HEK293 (cell line): ENCODE data around the gene ZDHHC9.

Experiments used
- CTCF ChIA-PET: fragments of 350-600 bp; formaldehyde crosslinking; extraction: SDS; loops from one replicate; lab custom pipeline; 2021; ENCODE audit warnings: antibody characterized with exemption; lab: Yijun Ruan, JAX
- POLR2A ChIA-PET: fragments of 300-600 bp; formaldehyde crosslinking; extraction: SDS; loops from one replicate; lab custom pipeline; 2020; ENCODE audit warnings: antibody characterized with exemption, inconsistent platforms; lab: Yijun Ruan, JAX
- H3K27ac ChIP-seq: fragments of 200-500 bp; sonication (Bioruptor generic); 2 replicates; pipeline ENCODE4 v1.5.1; 2014; ENCODE audit warnings: low read depth, low read length, control low read depth, inconsistent platforms; ENCODE audit errors: extremely low read depth
- H3K36me3 ChIP-seq, 2 experiments: fragments of 200-500 bp in 1 of 2; sonication (Bioruptor generic) in 1 of 2; 1 replicate in 1 of 2; 2 replicates in 1 of 2; pipeline ENCODE4 v1.5.1; 2014 to 2017; ENCODE audit warnings: inconsistent platforms in 2 of 2, low read length in 2 of 2; ENCODE audit not compliant: control insufficient read depth in 2 of 2, insufficient read depth in 1 of 2
- H3K4me1 ChIP-seq: fragments of 200-500 bp; sonication (Bioruptor generic); 2 replicates; pipeline ENCODE4 v1.5.1; 2014; ENCODE audit warnings: mild to moderate bottlenecking, low read length, inconsistent platforms; ENCODE audit not compliant: control insufficient read depth, insufficient read depth
- H3K4me3 ChIP-seq: 2 replicates; pipeline ENCODE4 v1.5.1; 2011; ENCODE audit warnings: low read depth, mild to moderate bottlenecking, control low read depth, low read length, moderate library complexity
- H3K9me3 ChIP-seq: fragments of 200-500 bp; sonication (Bioruptor generic); 2 replicates; pipeline ENCODE4 v1.5.1; 2014; ENCODE audit warnings: low read depth, low read length, inconsistent platforms; ENCODE audit not compliant: control insufficient read depth, insufficient read depth
- IKZF3 ChIP-seq: fragments of 450-650 bp; IDR thresholded peaks from 2 replicates; pipeline ENCODE4 v1.5.0; 2018; ENCODE audit warnings: missing biosample characterization, mild to moderate bottlenecking, missing genetic modification characterization, moderate library complexity
- TCF7L2 ChIP-seq: IDR thresholded peaks from 2 replicates; pipeline ENCODE4 v1.6.1; 2011; ENCODE audit warnings: low read depth, mild to moderate bottlenecking, inconsistent platforms, low read length, moderate library complexity, borderline replicate concordance
- TRIM28 ChIP-seq: IDR thresholded peaks from 2 replicates; pipeline ENCODE4 v1.6.1; 2011; ENCODE audit warnings: low read length, control low read depth, borderline replicate concordance
- ZBTB20 ChIP-seq: fragments of 450-650 bp; formaldehyde crosslinking; IDR thresholded peaks from 2 replicates; pipeline ENCODE4 v1.5.1; 2016; ENCODE audit warnings: missing biosample characterization, missing genetic modification characterization
- ZEB2 ChIP-seq: fragments of 450-650 bp; formaldehyde crosslinking; IDR thresholded peaks from 2 replicates; pipeline ENCODE4 v1.5.1; 2016; ENCODE audit warnings: missing biosample characterization, missing genetic modification characterization
- ZFP41 ChIP-seq: fragments of 450-650 bp; formaldehyde crosslinking; IDR thresholded peaks from 2 replicates; pipeline ENCODE4 v1.5.1; 2016; ENCODE audit warnings: missing biosample characterization, missing genetic modification characterization, borderline replicate concordance
- ZNF292 ChIP-seq: fragments of 450-650 bp; formaldehyde crosslinking; IDR thresholded peaks from 2 replicates; pipeline ENCODE4 v1.5.1; 2016; ENCODE audit warnings: low read depth, missing biosample characterization, missing genetic modification characterization, borderline replicate concordance
- ZNF311 ChIP-seq: fragments of 450-650 bp; formaldehyde crosslinking; IDR thresholded peaks from 2 replicates; pipeline ENCODE4 v1.5.1; 2017; ENCODE audit warnings: missing biosample characterization, missing genetic modification characterization, borderline replicate concordance
- ZNF354C ChIP-seq: fragments of 450-650 bp; formaldehyde crosslinking; IDR thresholded peaks from 2 replicates; pipeline ENCODE4 v1.5.1; 2016; ENCODE audit warnings: missing biosample characterization, missing genetic modification characterization, low read depth, borderline replicate concordance
- ZNF514 ChIP-seq: fragments of 450-650 bp; formaldehyde crosslinking; IDR thresholded peaks from 2 replicates; pipeline ENCODE4 v1.5.1; 2016; ENCODE audit warnings: missing biosample characterization, missing genetic modification characterization
- ZNF621 ChIP-seq: fragments of 450-650 bp; formaldehyde crosslinking; IDR thresholded peaks from 2 replicates; pipeline ENCODE4 v1.5.1; 2017; ENCODE audit warnings: missing biosample characterization, missing genetic modification characterization
- ZNF624 ChIP-seq: fragments of 450-650 bp; formaldehyde crosslinking; IDR thresholded peaks from 2 replicates; pipeline ENCODE4 v1.5.1; 2017; ENCODE audit warnings: missing biosample characterization, missing genetic modification characterization
- ZNF707 ChIP-seq: fragments of 450-650 bp; formaldehyde crosslinking; IDR thresholded peaks from 2 replicates; pipeline ENCODE4 v1.5.1; 2016; ENCODE audit warnings: missing biosample characterization, missing genetic modification characterization
- TF ChIP-seq, protein P1 (sequence below): fragments of 450-650 bp; formaldehyde crosslinking; IDR thresholded peaks from 2 replicates; pipeline ENCODE4 v1.5.1; 2016; ENCODE audit warnings: missing biosample characterization, missing genetic modification characterization
- TF ChIP-seq, protein P2 (sequence below): fragments of 450-650 bp; formaldehyde crosslinking; conservative IDR thresholded peaks from 2 replicates; pipeline ENCODE4 v1.5.1; 2016; ENCODE audit warnings: low read depth, missing biosample characterization, missing genetic modification characterization
- TF ChIP-seq, protein P3 (sequence below): fragments of 450-650 bp; formaldehyde crosslinking; IDR thresholded peaks from 2 replicates; pipeline ENCODE4 v1.5.0; 2017; ENCODE audit warnings: missing biosample characterization, missing genetic modification characterization, borderline replicate concordance
- TF ChIP-seq, protein P4 (sequence below): fragments of 450-650 bp; formaldehyde crosslinking; IDR thresholded peaks from 2 replicates; pipeline ENCODE4 v1.5.1; 2016; ENCODE audit warnings: missing biosample characterization, missing genetic modification characterization
- TF ChIP-seq, protein P5 (sequence below): fragments of 450-650 bp; formaldehyde crosslinking; IDR thresholded peaks from 2 replicates; pipeline ENCODE4 v1.5.1; 2016; ENCODE audit warnings: missing biosample characterization, missing genetic modification characterization
- TF ChIP-seq, protein P6 (sequence below): fragments of 450-650 bp; formaldehyde crosslinking; IDR thresholded peaks from 2 replicates; pipeline ENCODE4 v1.5.1; 2016; ENCODE audit warnings: missing biosample characterization, missing genetic modification characterization
- TF ChIP-seq, protein P7 (sequence below): fragments of 450-650 bp; formaldehyde crosslinking; IDR thresholded peaks from 2 replicates; pipeline ENCODE4 v1.5.1; 2016; ENCODE audit warnings: missing biosample characterization, missing genetic modification characterization

Gene ZDHHC9

DNA sequence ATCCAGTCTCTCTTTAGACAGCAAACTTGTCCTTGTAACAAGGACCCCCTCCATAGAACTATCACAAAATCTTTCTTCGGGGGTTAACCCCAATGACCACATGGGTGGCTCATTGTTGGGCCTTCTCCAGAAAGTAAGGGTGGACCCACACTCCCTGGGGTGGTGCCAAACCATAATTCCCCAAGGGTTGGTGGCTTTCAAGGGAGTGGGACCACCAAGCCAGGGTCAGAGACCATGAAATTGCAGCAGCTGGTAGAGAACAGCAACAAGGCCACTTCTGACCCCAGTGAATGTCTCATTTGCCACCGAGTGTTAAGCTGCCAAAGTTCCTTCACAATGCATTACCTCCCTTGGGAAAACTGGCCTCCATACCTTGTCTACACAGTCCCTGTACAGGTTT lies 28.8 kb upstream of the ZDHHC9 start:
- TF ChIP-seq TRIM28 (no peak), ZNF621 (tag by site-specific recombination) (no peak), ZBTB20 (no peak), ZNF311 (no peak), IKZF3 (tag by site-specific recombination) (no peak), ZFP41 (tag by site-specific recombination) (no peak), ZNF354C (no peak), ZNF707 (no peak), TCF7L2 (no peak), ZNF624 (no peak), ZNF514 (tag by site-specific recombination) (no peak), ZNF292 (tag by site-specific recombination) (no peak), ZEB2 (tag by site-specific recombination) (no peak)
- TF ChIP-seq, protein P1, sequence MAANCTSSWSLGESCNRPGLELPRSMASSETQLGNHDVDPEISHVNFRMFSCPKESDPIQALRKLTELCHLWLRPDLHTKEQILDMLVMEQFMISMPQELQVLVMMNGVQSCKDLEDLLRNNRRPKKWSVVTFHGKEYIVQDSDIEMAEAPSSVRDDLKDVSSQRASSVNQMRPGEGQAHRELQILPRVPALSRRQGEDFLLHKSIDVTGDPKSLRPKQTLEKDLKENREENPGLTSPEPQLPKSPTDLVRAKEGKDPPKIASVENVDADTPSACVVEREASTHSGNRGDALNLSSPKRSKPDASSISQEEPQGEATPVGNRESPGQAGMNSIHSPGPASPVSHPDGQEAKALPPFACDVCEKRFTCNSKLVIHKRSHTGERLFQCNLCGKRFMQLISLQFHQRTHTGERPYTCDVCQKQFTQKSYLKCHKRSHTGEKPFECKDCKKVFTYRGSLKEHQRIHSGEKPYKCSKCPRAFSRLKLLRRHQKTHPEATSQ (tag by site-specific recombination), result no peak
- TF ChIP-seq, protein P2, sequence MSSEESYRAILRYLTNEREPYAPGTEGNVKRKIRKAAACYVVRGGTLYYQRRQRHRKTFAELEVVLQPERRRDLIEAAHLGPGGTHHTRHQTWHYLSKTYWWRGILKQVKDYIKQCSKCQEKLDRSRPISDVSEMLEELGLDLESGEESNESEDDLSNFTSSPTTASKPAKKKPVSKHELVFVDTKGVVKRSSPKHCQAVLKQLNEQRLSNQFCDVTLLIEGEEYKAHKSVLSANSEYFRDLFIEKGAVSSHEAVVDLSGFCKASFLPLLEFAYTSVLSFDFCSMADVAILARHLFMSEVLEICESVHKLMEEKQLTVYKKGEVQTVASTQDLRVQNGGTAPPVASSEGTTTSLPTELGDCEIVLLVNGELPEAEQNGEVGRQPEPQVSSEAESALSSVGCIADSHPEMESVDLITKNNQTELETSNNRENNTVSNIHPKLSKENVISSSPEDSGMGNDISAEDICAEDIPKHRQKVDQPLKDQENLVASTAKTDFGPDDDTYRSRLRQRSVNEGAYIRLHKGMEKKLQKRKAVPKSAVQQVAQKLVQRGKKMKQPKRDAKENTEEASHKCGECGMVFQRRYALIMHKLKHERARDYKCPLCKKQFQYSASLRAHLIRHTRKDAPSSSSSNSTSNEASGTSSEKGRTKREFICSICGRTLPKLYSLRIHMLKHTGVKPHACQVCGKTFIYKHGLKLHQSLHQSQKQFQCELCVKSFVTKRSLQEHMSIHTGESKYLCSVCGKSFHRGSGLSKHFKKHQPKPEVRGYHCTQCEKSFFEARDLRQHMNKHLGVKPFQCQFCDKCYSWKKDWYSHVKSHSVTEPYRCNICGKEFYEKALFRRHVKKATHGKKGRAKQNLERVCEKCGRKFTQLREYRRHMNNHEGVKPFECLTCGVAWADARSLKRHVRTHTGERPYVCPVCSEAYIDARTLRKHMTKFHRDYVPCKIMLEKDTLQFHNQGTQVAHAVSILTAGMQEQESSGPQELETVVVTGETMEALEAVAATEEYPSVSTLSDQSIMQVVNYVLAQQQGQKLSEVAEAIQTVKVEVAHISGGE (tag by site-specific recombination), result no peak
- TF ChIP-seq, protein P3, sequence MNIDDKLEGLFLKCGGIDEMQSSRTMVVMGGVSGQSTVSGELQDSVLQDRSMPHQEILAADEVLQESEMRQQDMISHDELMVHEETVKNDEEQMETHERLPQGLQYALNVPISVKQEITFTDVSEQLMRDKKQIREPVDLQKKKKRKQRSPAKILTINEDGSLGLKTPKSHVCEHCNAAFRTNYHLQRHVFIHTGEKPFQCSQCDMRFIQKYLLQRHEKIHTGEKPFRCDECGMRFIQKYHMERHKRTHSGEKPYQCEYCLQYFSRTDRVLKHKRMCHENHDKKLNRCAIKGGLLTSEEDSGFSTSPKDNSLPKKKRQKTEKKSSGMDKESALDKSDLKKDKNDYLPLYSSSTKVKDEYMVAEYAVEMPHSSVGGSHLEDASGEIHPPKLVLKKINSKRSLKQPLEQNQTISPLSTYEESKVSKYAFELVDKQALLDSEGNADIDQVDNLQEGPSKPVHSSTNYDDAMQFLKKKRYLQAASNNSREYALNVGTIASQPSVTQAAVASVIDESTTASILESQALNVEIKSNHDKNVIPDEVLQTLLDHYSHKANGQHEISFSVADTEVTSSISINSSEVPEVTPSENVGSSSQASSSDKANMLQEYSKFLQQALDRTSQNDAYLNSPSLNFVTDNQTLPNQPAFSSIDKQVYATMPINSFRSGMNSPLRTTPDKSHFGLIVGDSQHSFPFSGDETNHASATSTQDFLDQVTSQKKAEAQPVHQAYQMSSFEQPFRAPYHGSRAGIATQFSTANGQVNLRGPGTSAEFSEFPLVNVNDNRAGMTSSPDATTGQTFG (tag by site-specific recombination), result no peak
- TF ChIP-seq, protein P4, sequence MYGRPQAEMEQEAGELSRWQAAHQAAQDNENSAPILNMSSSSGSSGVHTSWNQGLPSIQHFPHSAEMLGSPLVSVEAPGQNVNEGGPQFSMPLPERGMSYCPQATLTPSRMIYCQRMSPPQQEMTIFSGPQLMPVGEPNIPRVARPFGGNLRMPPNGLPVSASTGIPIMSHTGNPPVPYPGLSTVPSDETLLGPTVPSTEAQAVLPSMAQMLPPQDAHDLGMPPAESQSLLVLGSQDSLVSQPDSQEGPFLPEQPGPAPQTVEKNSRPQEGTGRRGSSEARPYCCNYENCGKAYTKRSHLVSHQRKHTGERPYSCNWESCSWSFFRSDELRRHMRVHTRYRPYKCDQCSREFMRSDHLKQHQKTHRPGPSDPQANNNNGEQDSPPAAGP (tag by site-specific recombination), result no peak
- TF ChIP-seq, protein P5, sequence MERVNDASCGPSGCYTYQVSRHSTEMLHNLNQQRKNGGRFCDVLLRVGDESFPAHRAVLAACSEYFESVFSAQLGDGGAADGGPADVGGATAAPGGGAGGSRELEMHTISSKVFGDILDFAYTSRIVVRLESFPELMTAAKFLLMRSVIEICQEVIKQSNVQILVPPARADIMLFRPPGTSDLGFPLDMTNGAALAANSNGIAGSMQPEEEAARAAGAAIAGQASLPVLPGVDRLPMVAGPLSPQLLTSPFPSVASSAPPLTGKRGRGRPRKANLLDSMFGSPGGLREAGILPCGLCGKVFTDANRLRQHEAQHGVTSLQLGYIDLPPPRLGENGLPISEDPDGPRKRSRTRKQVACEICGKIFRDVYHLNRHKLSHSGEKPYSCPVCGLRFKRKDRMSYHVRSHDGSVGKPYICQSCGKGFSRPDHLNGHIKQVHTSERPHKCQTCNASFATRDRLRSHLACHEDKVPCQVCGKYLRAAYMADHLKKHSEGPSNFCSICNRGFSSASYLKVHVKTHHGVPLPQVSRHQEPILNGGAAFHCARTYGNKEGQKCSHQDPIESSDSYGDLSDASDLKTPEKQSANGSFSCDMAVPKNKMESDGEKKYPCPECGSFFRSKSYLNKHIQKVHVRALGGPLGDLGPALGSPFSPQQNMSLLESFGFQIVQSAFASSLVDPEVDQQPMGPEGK (tag by site-specific recombination), result no peak
- TF ChIP-seq, protein P6, sequence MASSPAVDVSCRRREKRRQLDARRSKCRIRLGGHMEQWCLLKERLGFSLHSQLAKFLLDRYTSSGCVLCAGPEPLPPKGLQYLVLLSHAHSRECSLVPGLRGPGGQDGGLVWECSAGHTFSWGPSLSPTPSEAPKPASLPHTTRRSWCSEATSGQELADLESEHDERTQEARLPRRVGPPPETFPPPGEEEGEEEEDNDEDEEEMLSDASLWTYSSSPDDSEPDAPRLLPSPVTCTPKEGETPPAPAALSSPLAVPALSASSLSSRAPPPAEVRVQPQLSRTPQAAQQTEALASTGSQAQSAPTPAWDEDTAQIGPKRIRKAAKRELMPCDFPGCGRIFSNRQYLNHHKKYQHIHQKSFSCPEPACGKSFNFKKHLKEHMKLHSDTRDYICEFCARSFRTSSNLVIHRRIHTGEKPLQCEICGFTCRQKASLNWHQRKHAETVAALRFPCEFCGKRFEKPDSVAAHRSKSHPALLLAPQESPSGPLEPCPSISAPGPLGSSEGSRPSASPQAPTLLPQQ (tag by site-specific recombination), result no peak
- TF ChIP-seq, protein P7, sequence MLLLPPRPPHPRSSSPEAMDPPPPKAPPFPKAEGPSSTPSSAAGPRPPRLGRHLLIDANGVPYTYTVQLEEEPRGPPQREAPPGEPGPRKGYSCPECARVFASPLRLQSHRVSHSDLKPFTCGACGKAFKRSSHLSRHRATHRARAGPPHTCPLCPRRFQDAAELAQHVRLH, result no peak
- Histone ChIP-seq H3K9me3 (no peaks in the 10 kb centered on the region; the same call in 1 of the 2 replicates), H3K27ac (no peak overlapping the region), H3K36me3 (no peaks in the 10 kb centered on the region), H3K4me1 (no peaks in the 10 kb centered on the region), H3K4me3 (no peak overlapping the region)
- CTCF ChIA-PET, result no interaction called here
- POLR2A ChIA-PET, result no interaction called here
